Breast epithelium (tissue), 4 donors: ENCODE results near the gene ERV3-1. TPM values are rescaled to one million over a fixed set of nuclear protein-coding genes. Genes with fewer than 3 reads are reported as not detected.
"Not testable (repeated sequence)": the region's sequence is repeated elsewhere in the genome, so short reads cannot be mapped to it uniquely, and the experiment has no call there.

Source experiments
- DNase-seq, 2 donors: peaks; one replicate each; pipeline ENCODE4 v3.0.0-alpha.2; 2019; ENCODE audit warnings: low spot score in 2 of 2
- H3K27ac ChIP-seq, 2 donors: fragments of 200-600 bp; sonication (generic) in 1 of 2; one replicate each; pipeline ENCODE4 v1.5.1; 2016 to 2019; ENCODE audit warnings: mild to moderate bottlenecking in 1 of 2
- H3K27me3 ChIP-seq, 2 donors: fragments of 200-600 bp; sonication (generic) in 1 of 2; one replicate each; pipeline versions ENCODE4 v1.5.1 to v1.6.0; 2017 to 2019; ENCODE audit warnings: control low read depth in 1 of 2, mild to moderate bottlenecking in 1 of 2
- H3K36me3 ChIP-seq: fragments of 200-600 bp; one replicate; pipeline ENCODE4 v1.5.1; 2019
- H3K4me1 ChIP-seq, 2 donors: fragments of 200-600 bp; sonication (generic); one replicate each; pipeline ENCODE4 v1.5.1; 2016 to 2019; ENCODE audit warnings: control low read depth in 1 of 2
- H3K4me3 ChIP-seq, 3 donors: fragments of 200-600 bp; sonication (generic); 1 replicate in 2 of 3; 2 replicates in 1 of 3; pipeline ENCODE4 v1.5.1; 2016 to 2019; ENCODE audit warnings: mild to moderate bottlenecking in 3 of 3, moderate library complexity in 2 of 3
- H3K9me3 ChIP-seq, 2 donors: fragments of 200-600 bp; sonication (generic) in 1 of 2; one replicate each; pipeline ENCODE4 v1.5.1; 2016 to 2019; ENCODE audit warnings: control low read depth in 1 of 2
- CTCF ChIP-seq, 3 donors: fragments of 450-650 bp; IDR thresholded peaks; one replicate each; pipeline ENCODE4 v1.5.1; 2016 to 2017; ENCODE audit warnings: antibody characterized with exemption in 3 of 3, mild to moderate bottlenecking in 3 of 3, moderate library complexity in 3 of 3
- POLR2A ChIP-seq: fragments of 450-650 bp; IDR thresholded peaks from one replicate; pipeline ENCODE4 v1.6.1; 2016; ENCODE audit warnings: antibody characterized with exemption, mild to moderate bottlenecking, moderate library complexity
- POLR2AphosphoS5 ChIP-seq, 3 donors: sonication (generic); formaldehyde crosslinking; IDR thresholded peaks; one replicate each; pipeline ENCODE4 v1.6.1; 2017; ENCODE audit warnings: antibody characterized with exemption in 3 of 3
- intact Hi-C: fragments of 100-400 bp; cut with DNase I; formaldehyde crosslinking; loops from one replicate; pipeline ENCODE4 v1.15.1; 2023; ENCODE audit warnings: low total_unique reads
- total RNA-seq, 3 donors: library from RNA; depleted of rRNA; stranded (reverse); fragments of >200 nt; gene quantifications; one replicate each; pipeline ENCODE4 v1.1.0, GENCODE V29; 2016

The ERV3-1 gene
- 10 to 100 TPM; 52.4 to 92.8 (median 66.9) TPM for total RNA-seq

DNA sequence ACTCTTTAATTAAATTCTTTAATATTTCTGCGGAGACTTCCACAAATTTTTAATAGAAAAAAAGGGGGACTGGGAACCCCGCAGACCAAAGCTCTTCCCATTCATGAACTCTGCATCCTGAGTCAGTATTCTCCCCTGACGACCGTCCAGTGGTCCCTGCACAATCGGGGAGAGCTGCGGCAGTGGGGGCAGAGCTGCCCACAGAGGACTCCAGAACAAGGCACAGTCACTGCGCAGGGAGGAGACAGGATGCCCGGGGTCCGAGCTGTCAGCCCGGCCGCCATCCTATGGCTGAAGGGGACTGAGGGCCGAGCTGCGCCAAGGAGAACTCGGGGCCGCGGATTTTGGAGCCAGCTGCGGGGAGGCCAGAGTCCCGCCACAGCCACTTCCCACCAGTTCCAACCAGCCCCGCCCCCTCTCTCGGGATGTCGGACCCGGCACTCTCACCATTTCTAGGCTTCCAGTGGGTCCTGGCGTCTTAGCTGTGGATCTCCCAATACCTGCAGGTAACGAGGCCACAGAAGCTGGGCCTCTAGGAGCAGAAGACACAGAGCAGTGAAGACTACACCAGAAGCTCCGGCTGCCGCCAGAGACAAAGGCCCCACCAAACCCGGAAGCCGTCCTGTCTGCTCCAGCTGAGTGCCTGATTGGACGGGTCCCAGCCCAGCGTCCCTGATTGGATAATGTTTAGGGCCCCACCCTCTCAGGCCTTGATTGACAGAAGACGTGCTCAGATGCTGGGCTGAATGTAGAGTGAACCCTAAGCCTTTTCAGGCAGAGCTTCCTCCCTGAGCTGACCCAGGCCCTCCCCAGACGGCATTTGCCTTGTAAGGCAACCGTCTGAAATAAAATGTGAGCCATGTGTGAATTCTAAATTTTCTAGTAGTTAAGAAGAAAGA lies at the start of gene ERV3-1:
ERV3-1 (minus strand) TSS at position 594 of the 899 bp plus-strand sequence. CDS start 13,661 bp downstream, outside the sequence.
- no peaks in the 10 kb centered on the region for H3K27me3 ChIP-seq
- H3K4me1 ChIP-seq = peaks cover 0 to 9% of the 10 kb centered on the region in 2 donors
- no peaks in the 10 kb centered on the region for H3K9me3 ChIP-seq
- no peaks in the 10 kb centered on the region for H3K36me3 ChIP-seq
- TF ChIP-seq POLR2A (peak; percentile 95), POLR2AphosphoS5 (IDR thresholded peaks at IDR 0.05) (peak; percentile 93 to 99 (median 98)), CTCF (IDR thresholded peaks at IDR 0.05) (peak in 2 of 3 donors; percentile 16 to 19)
- H3K4me3 ChIP-seq = peak within 1 kb of the TSS; percentile 64 to 88 (median 78)
- H3K27ac ChIP-seq = peak within 1 kb of the TSS; percentile 87 to 94
- DNase-seq = peak; percentile 95 to 97
- intact Hi-C loops = no loop called here

GRCh38 chr7:65055786-65056185 lies 49.3 kb upstream of the ERV3-1 start:
- H3K27me3 ChIP-seq, DNase-seq, H3K9me3 ChIP-seq, H3K36me3 ChIP-seq, H3K4me1 ChIP-seq, H3K27ac ChIP-seq, intact Hi-C loops, H3K4me3 ChIP-seq: not testable (repeated sequence)

DNA sequence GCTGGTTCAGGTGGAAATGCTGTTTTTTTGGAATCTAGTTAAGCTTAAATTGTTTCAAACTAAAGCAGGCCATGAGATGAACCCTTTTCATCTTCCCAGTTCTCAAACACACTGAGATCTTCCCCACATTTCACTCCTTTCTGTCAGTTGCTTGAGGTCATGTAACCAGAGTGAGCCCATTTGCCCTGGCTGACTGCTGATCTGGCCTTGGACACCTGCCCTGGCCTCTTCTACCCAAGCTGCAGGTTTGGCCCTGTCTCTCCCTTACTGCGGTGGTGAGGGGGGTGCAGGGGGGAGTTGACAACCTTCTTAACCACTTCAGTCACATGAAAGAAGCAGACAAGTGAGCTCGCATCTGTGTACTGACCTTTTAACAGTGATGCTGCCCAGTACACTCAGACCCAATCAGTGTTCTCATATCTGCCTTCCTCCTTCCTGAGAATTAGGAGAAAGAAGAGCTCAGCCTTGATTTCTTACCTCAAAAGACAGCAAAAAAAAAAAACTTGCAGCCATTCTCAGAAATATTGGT lies 48.0 kb upstream of the ERV3-1 start:
- DNase-seq, H3K27ac ChIP-seq, H3K36me3 ChIP-seq, intact Hi-C loops, H3K9me3 ChIP-seq, H3K27me3 ChIP-seq, H3K4me1 ChIP-seq, H3K4me3 ChIP-seq: not testable (repeated sequence)

GRCh38 chr7:65051654-65052053 lies 45.2 kb upstream of the ERV3-1 start:
- H3K27me3 ChIP-seq, H3K27ac ChIP-seq, DNase-seq, intact Hi-C loops, H3K4me1 ChIP-seq, H3K9me3 ChIP-seq, H3K36me3 ChIP-seq, H3K4me3 ChIP-seq: not testable (repeated sequence)

- not testable (repeated sequence) for H3K4me1 ChIP-seq, DNase-seq
These were observed 44.7 kb upstream of the ERV3-1 start for GRCh38 chr7:65051139-65051538.

GRCh38 chr7:65046329-65046728 lies 39.8 kb upstream of the ERV3-1 start:
- DNase-seq, H3K36me3 ChIP-seq, H3K4me1 ChIP-seq, H3K4me3 ChIP-seq, H3K27me3 ChIP-seq, H3K9me3 ChIP-seq, intact Hi-C loops, H3K27ac ChIP-seq: not testable (repeated sequence)

More at GRCh38 chr7:65051139-65051538, 44.7 kb upstream of the ERV3-1 start:
- H3K27ac ChIP-seq, H3K36me3 ChIP-seq, H3K9me3 ChIP-seq, H3K4me3 ChIP-seq, H3K27me3 ChIP-seq, intact Hi-C loops: not testable (repeated sequence)

- H3K36me3 ChIP-seq, H3K4me1 ChIP-seq, H3K27me3 ChIP-seq, DNase-seq, H3K4me3 ChIP-seq, intact Hi-C loops, H3K9me3 ChIP-seq, H3K27ac ChIP-seq: not testable (repeated sequence)
These were observed 39.1 kb upstream of the ERV3-1 start for GRCh38 chr7:65045589-65045988.

- intact Hi-C loops = loop anchor here (5.0 kb wide), 1 partner anchor 36 kb away; no protein-coding TSS in a partner anchor
- Histone ChIP-seq H3K27ac (peak overlapping the region; percentile 86 to 90), H3K4me3 (peak overlapping the region; percentile 76 to 89 (median 81))
- not testable (repeated sequence) for DNase-seq, H3K27me3 ChIP-seq, H3K9me3 ChIP-seq, H3K4me1 ChIP-seq, H3K36me3 ChIP-seq
These were observed 32.3 kb upstream of the ERV3-1 start for GRCh38 chr7:65038767-65039166.
